Transverse colon (tissue), 4 donors: ENCODE data around the gene CLMN. TPM values are rescaled to one million over a fixed set of nuclear protein-coding genes. Genes with fewer than 3 reads are reported as not detected.
A peak's percentile ranks its signal among the peaks of the same experiment; 100 is the strongest.
"Not testable (repeated sequence)": the region's sequence is repeated elsewhere in the genome, so short reads cannot be mapped to it uniquely, and the experiment has no call there.

Experiments used
- DNase-seq: peaks from one replicate; pipeline ENCODE4 v3.0.0-alpha.2; 2019
- H3K27ac ChIP-seq, 4 donors: fragments of 200-600 bp; sonication (generic); 2 replicates each; pipeline ENCODE4 v1.5.1; 2016 to 2018; ENCODE audit warnings: inconsistent platforms in 4 of 4
- H3K27me3 ChIP-seq: fragments of 200-600 bp; sonication (generic); 2 replicates; pipeline ENCODE4 v1.5.1; 2017; ENCODE audit warnings: inconsistent platforms
- H3K36me3 ChIP-seq, 4 donors: fragments of 200-600 bp; sonication (generic); 2 replicates each; pipeline ENCODE4 v1.5.1; 2017 to 2019; ENCODE audit warnings: inconsistent platforms in 4 of 4
- H3K4me1 ChIP-seq, 4 donors: fragments of 200-600 bp; sonication (generic); 2 replicates each; pipeline ENCODE4 v1.5.1; 2017 to 2020; ENCODE audit warnings: inconsistent platforms in 4 of 4
- H3K4me3 ChIP-seq, 4 donors: fragments of 200-600 bp; sonication (generic); 1 replicate in 1 of 4; 2 replicates in 3 of 4; pipeline versions ENCODE4 v1.5.1 to v1.6.1; 2017 to 2019; ENCODE audit warnings: inconsistent platforms in 4 of 4
- H3K9me3 ChIP-seq, 2 donors: fragments of 200-600 bp; sonication (generic); 2 replicates each; pipeline ENCODE4 v1.5.1; 2017 to 2019; ENCODE audit warnings: inconsistent platforms in 2 of 2
- CTCF ChIP-seq, 5 experiments: fragments of 200-600 bp in 3 of 5; fragments of 450-650 bp in 2 of 5; sonication (generic) in 3 of 5; IDR thresholded peaks; 1 replicate in 2 of 5; 2 replicates in 3 of 5; pipeline ENCODE4 v1.5.1; 2016 to 2017; ENCODE audit warnings: antibody characterized with exemption in 5 of 5, inconsistent platforms in 3 of 5, mild to moderate bottlenecking in 2 of 5, moderate library complexity in 1 of 5
- EP300 ChIP-seq: sonication (generic); formaldehyde crosslinking; IDR thresholded peaks from one replicate; pipeline ENCODE4 v1.6.1; 2017; ENCODE audit warnings: antibody characterized with exemption, low read depth
- POLR2A ChIP-seq: fragments of 450-650 bp; IDR thresholded peaks from one replicate; pipeline ENCODE4 v1.6.1; 2016; ENCODE audit warnings: antibody characterized with exemption, mild to moderate bottlenecking, moderate library complexity
- POLR2AphosphoS5 ChIP-seq, 3 donors: sonication (generic); formaldehyde crosslinking; IDR thresholded peaks; one replicate each; pipeline ENCODE4 v1.6.1; 2016; ENCODE audit warnings: antibody characterized with exemption in 3 of 3
- WGBS, 2 donors: methylation state at CpG; one replicate each; pipeline ENCODE4 v1.1.5; 2018; ENCODE audit warnings: low coverage in 1 of 2; 5-methylcytosine and 5-hydroxymethylcytosine counted together
- in situ Hi-C, 4 donors: fragments of 200-750 bp; cut with MboI; loops; one replicate each; pipeline versions ENCODE4 v1.15.0 to v1.15.1; 2017; ENCODE audit warnings: low sequenced_read_pairs in 3 of 4, low pct_ligation_motif_present in 1 of 4, low pct_unique_long_range_greater_than_20kb in 1 of 4
- intact Hi-C: fragments of 100-400 bp; cut with DNase I; formaldehyde crosslinking; loops from one replicate; pipeline ENCODE4 v1.15.1; 2023; ENCODE audit warnings: low total_unique reads
- total RNA-seq, 4 donors: library from RNA; depleted of rRNA; stranded (reverse); fragments of >200 nt; gene quantifications; one replicate each; pipeline ENCODE4 v1.1.0, GENCODE V29; 2016

The CLMN gene
- total RNA-seq, 4 donors from 2014 or later = 71.1 to 118 (median 90.1) TPM

- Histone ChIP-seq H3K9me3 (peaks cover 6% of the 10 kb centered on the region in 2 donors), H3K4me1 (peaks cover 13 to 84% (median 61%) of the 10 kb centered on the region in 4 donors), H3K27ac (peak overlapping the region in 3 of 4 donors; percentile 13 to 32 (median 14)), H3K36me3 (no peaks in the 10 kb centered on the region), H3K27me3 (no peaks in the 10 kb centered on the region), H3K4me3 (no peak overlapping the region)
- TF ChIP-seq POLR2AphosphoS5 (IDR thresholded peaks at IDR 0.05) (peak in 1 of 3 donors; percentile 26), POLR2A (no peak)
- DNase-seq = no peak
- intact Hi-C loops = no loop called here
- 56 to 65% methylated on average over 4 to 5 of the region's 5 CpGs for WGBS, 2 donors
- in situ Hi-C loops = loop anchor here in 1 of 4 donors (25.0 kb wide), 1 partner anchor 397 kb away; the partner anchor contains the start of gene GLRX5
Measured at GRCh38 chr14:95140060-95140858, 179.4 kb downstream of the CLMN start.

GRCh38 chr14:95138876-95139275 is 180.8 kb downstream of the CLMN start:
- no peaks in the 10 kb centered on the region for H3K27me3 ChIP-seq
- no CpG with 5 or more reads among the region's 1 CpG for WGBS, 2 donors
- in situ Hi-C loops = loop anchor here in 1 of 4 donors (25.0 kb wide), 1 partner anchor 398 kb away; the partner anchor contains the start of gene GLRX5
- H3K4me3 ChIP-seq = no peak overlapping the region
- no peaks in the 10 kb centered on the region for H3K9me3 ChIP-seq
- peaks cover 13 to 86% (median 66%) of the 10 kb centered on the region in 4 donors for H3K4me1 ChIP-seq
- intact Hi-C loops = no loop called here
- no peak for TF ChIP-seq POLR2A
- no peak for TF ChIP-seq EP300
- no peak for TF ChIP-seq POLR2AphosphoS5 (IDR thresholded peaks at IDR 0.05)
- TF ChIP-seq CTCF (IDR thresholded peaks at IDR 0.05) = no peak
- DNase-seq = no peak
- H3K27ac ChIP-seq = peak overlapping the region in 1 of 4 donors; percentile 14
- H3K36me3 ChIP-seq = no peaks in the 10 kb centered on the region

GRCh38 chr14:95138455-95138854 is 181.3 kb downstream of the CLMN start:
- H3K4me3 ChIP-seq, DNase-seq, H3K36me3 ChIP-seq, H3K9me3 ChIP-seq, H3K27me3 ChIP-seq, intact Hi-C loops: not testable (repeated sequence)
- in situ Hi-C loops = loop anchor here in 1 of 4 donors (25.0 kb wide), 1 partner anchor 399 kb away; the partner anchor contains the start of gene GLRX5
- Histone ChIP-seq H3K27ac (peak overlapping the region in 3 of 4 donors; percentile 68 to 77 (median 77)), H3K4me1 (peaks cover 13 to 86% (median 62%) of the 10 kb centered on the region in 4 donors)
- 83 to 91% methylated on average over 2 to 4 of the region's 5 CpGs for WGBS, 2 donors

GRCh38 chr14:95137804-95138167 is 181.9 kb downstream of the CLMN start:
- 39 to 40% methylated on average over 5 of the region's 5 CpGs for WGBS, 2 donors
- H3K27ac ChIP-seq = peak overlapping the region; percentile 63 to 77 (median 72)
- peak; percentile 33 for DNase-seq
- intact Hi-C loops = no loop called here
- no peaks in the 10 kb centered on the region for H3K36me3 ChIP-seq
- H3K27me3 ChIP-seq = no peaks in the 10 kb centered on the region
- H3K4me3 ChIP-seq = peak overlapping the region in 1 of 4 donors; percentile 4
- no peaks in the 10 kb centered on the region for H3K9me3 ChIP-seq
- TF ChIP-seq POLR2A (no peak), POLR2AphosphoS5 (IDR thresholded peaks at IDR 0.05) (no peak), CTCF (IDR thresholded peaks at IDR 0.05) (no peak), EP300 (no peak)
- in situ Hi-C loops = loop anchor here in 1 of 4 donors (25.0 kb wide), 1 partner anchor 400 kb away; the partner anchor contains the start of gene GLRX5
- H3K4me1 ChIP-seq = peaks cover 13 to 85% (median 55%) of the 10 kb centered on the region in 4 donors

GRCh38 chr14:95137164-95137803 is 182.4 kb downstream of the CLMN start:
- in situ Hi-C loops = loop anchor here in 1 of 4 donors (25.0 kb wide), 1 partner anchor 400 kb away; the partner anchor contains the start of gene GLRX5
- intact Hi-C loops = no loop called here
- H3K27me3 ChIP-seq = no peaks in the 10 kb centered on the region

More at GRCh38 chr14:95137164-95137803, 182.4 kb downstream of the CLMN start:
- Histone ChIP-seq H3K36me3 (peaks cover 0 to 3% (median 0%) of the 10 kb centered on the region in 4 donors), H3K27ac (peak overlapping the region; percentile 63 to 77 (median 72)), H3K9me3 (no peaks in the 10 kb centered on the region), H3K4me3 (peak overlapping the region in 1 of 4 donors; percentile 4), H3K4me1 (peaks cover 13 to 81% (median 54%) of the 10 kb centered on the region in 4 donors)
- DNase-seq = no peak
- TF ChIP-seq POLR2A (no peak), CTCF (IDR thresholded peaks at IDR 0.05) (no peak), POLR2AphosphoS5 (IDR thresholded peaks at IDR 0.05) (no peak), EP300 (no peak)
